Measurements from ENCODE around the gene CDKN2AIP. TPM values are rescaled to one million over a fixed set of nuclear protein-coding genes. Genes with fewer than 3 reads are reported as not detected.
A peak's percentile ranks its signal among the peaks of the same experiment; 100 is the strongest.

The CDKN2AIP gene
- total RNA-seq (10 to 100 TPM; 17.1 to 19.5 TPM), polyA plus RNA-seq (ENCODE audit: insufficient read length in 2 of 2) (10 to 100 TPM; 23.0 to 27.5 TPM)
- long read RNA-seq, donor 1, transcript CDKN2AIP-201 (3 exons, 2,646 nt) = major isoform, 9 of 11 reads
- long read RNA-seq, donor 1, partial matches to known transcripts = 0 of 11 reads
- long read RNA-seq, donor 1, other reads (novel, unspliced or antisense) = 0 of 11 reads
- long read RNA-seq, donor 2, partial matches to known transcripts = 0 of 4 reads
- long read RNA-seq, donor 2, other reads (novel, unspliced or antisense) = 0 of 4 reads
- long read RNA-seq, donor 3, partial matches to known transcripts = 0 of 2 reads
- long read RNA-seq, donor 3, other reads (novel, unspliced or antisense) = 0 of 2 reads
- long read RNA-seq, donor 4, transcript CDKN2AIP-203 (3 exons, 2,721 nt) = major isoform, 5 of 9 reads
- long read RNA-seq, donor 4, partial matches to known transcripts = 0 of 9 reads
- long read RNA-seq, donor 4, other reads (novel, unspliced or antisense) = 0 of 9 reads

- peaks cover 3% of the 10 kb centered on the region for H3K36me3 ChIP-seq (ENCODE audit: control insufficient read depth, insufficient read depth, low read length)
- peak within 1 kb of the TSS; percentile 98 for H3K27ac ChIP-seq (ENCODE audit: low read depth, low read length)
- no peaks in the 10 kb centered on the region for H3K27me3 ChIP-seq (ENCODE audit: control insufficient read depth, insufficient read depth, low read length)
- peak within 1 kb of the TSS; percentile 93 for H3K4me3 ChIP-seq (ENCODE audit: low read depth, low read length)
- DNase-seq (ENCODE audit: low read depth in 4 of 6, low spot score in 6 of 6) = peak; percentile 78 to 98 (median 92)
- no peaks in the 10 kb centered on the region for H3K9me3 ChIP-seq (ENCODE audit: control insufficient read depth, insufficient read depth, low read length)
- WGBS (ENCODE audit: insufficient coverage) = under 1% methylated on average over 109 of the region's 109 CpGs
- H3K4me1 ChIP-seq (ENCODE audit: control insufficient read depth, insufficient read depth, low read length) = peaks cover 3% of the 10 kb centered on the region
Measured at GRCh38 chr4:183444214-183445096, at the start of gene CDKN2AIP. Gene CDKN2AIP, plus strand, starts transcription at chr4:183444636. Its CDS starts 162 bp downstream, at chr4:183444798.

GRCh38 chr4:183395395-183395794 lies 49.0 kb upstream of the CDKN2AIP start:
- Histone ChIP-seq H3K27me3 (ENCODE audit: control insufficient read depth, insufficient read depth, low read length) (no peaks in the 10 kb centered on the region), H3K9me3 (ENCODE audit: control insufficient read depth, insufficient read depth, low read length) (no peaks in the 10 kb centered on the region), H3K27ac (ENCODE audit: low read depth, low read length) (no peak overlapping the region), H3K4me3 (ENCODE audit: low read depth, low read length) (no peak overlapping the region), H3K36me3 (ENCODE audit: control insufficient read depth, insufficient read depth, low read length) (no peaks in the 10 kb centered on the region), H3K4me1 (ENCODE audit: control insufficient read depth, insufficient read depth, low read length) (peaks cover 15% of the 10 kb centered on the region)
- 85% methylated on average over 2 of the region's 5 CpGs for WGBS (ENCODE audit: insufficient coverage)
- DNase-seq (ENCODE audit: low read depth in 4 of 6, low spot score in 6 of 6) = no peak

- Histone ChIP-seq H3K9me3 (ENCODE audit: control insufficient read depth, insufficient read depth, low read length) (no peaks in the 10 kb centered on the region), H3K27me3 (ENCODE audit: control insufficient read depth, insufficient read depth, low read length) (no peaks in the 10 kb centered on the region), H3K4me1 (ENCODE audit: control insufficient read depth, insufficient read depth, low read length) (peaks cover 15% of the 10 kb centered on the region), H3K36me3 (ENCODE audit: control insufficient read depth, insufficient read depth, low read length) (no peaks in the 10 kb centered on the region), H3K27ac (ENCODE audit: low read depth, low read length) (no peak overlapping the region), H3K4me3 (ENCODE audit: low read depth, low read length) (no peak overlapping the region)
- DNase-seq (ENCODE audit: low read depth in 4 of 6, low spot score in 6 of 6) = no peak
Measured at GRCh38 chr4:183396227-183396637, 48.2 kb upstream of the CDKN2AIP start.

GRCh38 chr4:183397741-183398297 lies 46.6 kb upstream of the CDKN2AIP start:
- Histone ChIP-seq H3K9me3 (ENCODE audit: control insufficient read depth, insufficient read depth, low read length) (no peaks in the 10 kb centered on the region), H3K27ac (ENCODE audit: low read depth, low read length) (no peak overlapping the region), H3K36me3 (ENCODE audit: control insufficient read depth, insufficient read depth, low read length) (no peaks in the 10 kb centered on the region), H3K4me1 (ENCODE audit: control insufficient read depth, insufficient read depth, low read length) (peaks cover 15% of the 10 kb centered on the region), H3K4me3 (ENCODE audit: low read depth, low read length) (peak overlapping the region; percentile 38), H3K27me3 (ENCODE audit: control insufficient read depth, insufficient read depth, low read length) (no peaks in the 10 kb centered on the region)
- no peak for DNase-seq (ENCODE audit: low read depth in 4 of 6, low spot score in 6 of 6)
- 69% methylated on average over 8 of the region's 14 CpGs for WGBS (ENCODE audit: insufficient coverage)

GRCh38 chr4:183398298-183399125 lies 45.9 kb upstream of the CDKN2AIP start:
- peak overlapping the region; percentile 38 for H3K4me3 ChIP-seq (ENCODE audit: low read depth, low read length)
- H3K36me3 ChIP-seq (ENCODE audit: control insufficient read depth, insufficient read depth, low read length) = no peaks in the 10 kb centered on the region
- peak in 3 of 6 donors; percentile 30 to 87 (median 83) for DNase-seq (ENCODE audit: low read depth in 4 of 6, low spot score in 6 of 6)
- peaks cover 15% of the 10 kb centered on the region for H3K4me1 ChIP-seq (ENCODE audit: control insufficient read depth, insufficient read depth, low read length)
- H3K9me3 ChIP-seq (ENCODE audit: control insufficient read depth, insufficient read depth, low read length) = no peaks in the 10 kb centered on the region
- no peak overlapping the region for H3K27ac ChIP-seq (ENCODE audit: low read depth, low read length)
- H3K27me3 ChIP-seq (ENCODE audit: control insufficient read depth, insufficient read depth, low read length) = no peaks in the 10 kb centered on the region
- 3% methylated on average over 57 of the region's 61 CpGs for WGBS (ENCODE audit: insufficient coverage)

- no peaks in the 10 kb centered on the region for H3K36me3 ChIP-seq (ENCODE audit: control insufficient read depth, insufficient read depth, low read length)
- H3K4me3 ChIP-seq (ENCODE audit: low read depth, low read length) = no peak overlapping the region
- 87% methylated on average over 10 of the region's 15 CpGs for WGBS (ENCODE audit: insufficient coverage)
- H3K9me3 ChIP-seq (ENCODE audit: control insufficient read depth, insufficient read depth, low read length) = no peaks in the 10 kb centered on the region
- no peak overlapping the region for H3K27ac ChIP-seq (ENCODE audit: low read depth, low read length)
- DNase-seq (ENCODE audit: low read depth in 4 of 6, low spot score in 6 of 6) = no peak
- no peaks in the 10 kb centered on the region for H3K27me3 ChIP-seq (ENCODE audit: control insufficient read depth, insufficient read depth, low read length)
- peaks cover 15% of the 10 kb centered on the region for H3K4me1 ChIP-seq (ENCODE audit: control insufficient read depth, insufficient read depth, low read length)
Measured at GRCh38 chr4:183399126-183399522, 45.3 kb upstream of the CDKN2AIP start.

- DNase-seq (ENCODE audit: low read depth in 4 of 6, low spot score in 6 of 6) = no peak
- no peak overlapping the region for H3K27ac ChIP-seq (ENCODE audit: low read depth, low read length)
- peaks cover 15% of the 10 kb centered on the region for H3K4me1 ChIP-seq (ENCODE audit: control insufficient read depth, insufficient read depth, low read length)
- no peak overlapping the region for H3K4me3 ChIP-seq (ENCODE audit: low read depth, low read length)
- no peaks in the 10 kb centered on the region for H3K36me3 ChIP-seq (ENCODE audit: control insufficient read depth, insufficient read depth, low read length)
- H3K9me3 ChIP-seq (ENCODE audit: control insufficient read depth, insufficient read depth, low read length) = no peaks in the 10 kb centered on the region
- WGBS (ENCODE audit: insufficient coverage) = 82% methylated on average over 5 of the region's 12 CpGs
- H3K27me3 ChIP-seq (ENCODE audit: control insufficient read depth, insufficient read depth, low read length) = no peaks in the 10 kb centered on the region
Measured at GRCh38 chr4:183399616-183400015, 44.8 kb upstream of the CDKN2AIP start.

GRCh38 chr4:183400035-183400434 lies 44.4 kb upstream of the CDKN2AIP start:
- no peaks in the 10 kb centered on the region for H3K27me3 ChIP-seq (ENCODE audit: control insufficient read depth, insufficient read depth, low read length)
- no CpG with 5 or more reads among the region's 5 CpGs for WGBS (ENCODE audit: insufficient coverage)
- H3K27ac ChIP-seq (ENCODE audit: low read depth, low read length) = no peak overlapping the region
- no peaks in the 10 kb centered on the region for H3K36me3 ChIP-seq (ENCODE audit: control insufficient read depth, insufficient read depth, low read length)
- no peak overlapping the region for H3K4me3 ChIP-seq (ENCODE audit: low read depth, low read length)
- H3K4me1 ChIP-seq (ENCODE audit: control insufficient read depth, insufficient read depth, low read length) = peaks cover 15% of the 10 kb centered on the region
- no peaks in the 10 kb centered on the region for H3K9me3 ChIP-seq (ENCODE audit: control insufficient read depth, insufficient read depth, low read length)
- DNase-seq (ENCODE audit: low read depth in 4 of 6, low spot score in 6 of 6) = no peak

- no peaks in the 10 kb centered on the region for H3K36me3 ChIP-seq (ENCODE audit: control insufficient read depth, insufficient read depth, low read length)
- 96% methylated on average over 3 of the region's 4 CpGs for WGBS (ENCODE audit: insufficient coverage)
- peaks cover 15% of the 10 kb centered on the region for H3K4me1 ChIP-seq (ENCODE audit: control insufficient read depth, insufficient read depth, low read length)
- H3K27me3 ChIP-seq (ENCODE audit: control insufficient read depth, insufficient read depth, low read length) = no peaks in the 10 kb centered on the region
- DNase-seq (ENCODE audit: low read depth in 4 of 6, low spot score in 6 of 6) = no peak
- H3K9me3 ChIP-seq (ENCODE audit: control insufficient read depth, insufficient read depth, low read length) = no peaks in the 10 kb centered on the region
- no peak overlapping the region for H3K4me3 ChIP-seq (ENCODE audit: low read depth, low read length)
- H3K27ac ChIP-seq (ENCODE audit: low read depth, low read length) = no peak overlapping the region
Measured at GRCh38 chr4:183401473-183401872, 43.0 kb upstream of the CDKN2AIP start.
